Activated CD4-positive, alpha-beta T cell treated with anti-CD3 and anti-CD28 coated beads, Interleukin-2, amount 50 U/mL, for 1 hour (primary cell): ENCODE data around the gene PROX1.
"Not testable (repeated sequence)": the region's sequence is repeated elsewhere in the genome, so short reads cannot be mapped to it uniquely, and the experiment has no call there.

Source experiments
- DNase-seq: peaks from one replicate; pipeline ENCODE4 v3.0.0-alpha.2; 2020

The PROX1 gene

GRCh38 chr1:214074477-214074876 is 86.7 kb downstream of the PROX1 start:
- no peak for DNase-seq

DNA sequence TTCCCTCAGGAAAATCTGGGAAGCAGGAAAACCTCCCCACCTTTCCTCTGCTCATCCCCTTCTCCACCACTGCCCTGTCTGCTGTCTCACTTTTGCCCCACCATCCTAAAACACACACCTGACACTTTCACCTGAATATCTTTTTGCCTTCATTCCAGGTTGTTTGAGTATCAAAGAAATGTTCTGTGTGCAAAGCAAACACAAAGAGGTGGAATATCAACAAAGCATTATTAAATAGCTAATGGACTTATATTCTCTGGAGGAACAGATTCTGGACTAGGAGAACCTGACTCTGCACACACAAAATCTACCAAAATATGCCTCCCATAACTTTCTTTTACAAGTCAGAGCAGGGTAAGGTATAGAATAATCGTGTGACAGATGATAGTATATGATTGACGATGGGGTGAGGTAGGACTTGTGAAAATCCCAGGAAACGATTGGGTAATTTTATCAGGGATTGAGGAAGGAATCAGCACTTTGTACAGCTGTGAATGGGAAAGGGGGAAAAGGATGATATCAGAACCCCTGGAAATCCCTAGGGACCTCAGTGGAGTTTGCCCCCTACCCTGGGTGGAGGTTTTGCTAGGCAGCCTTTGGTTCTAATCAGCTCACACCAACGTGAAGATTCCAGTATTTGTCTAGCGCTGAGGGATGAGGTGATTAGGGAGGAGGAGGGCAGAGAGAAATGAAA is 87.7 kb downstream of the PROX1 start:
- no peak for DNase-seq

GRCh38 chr1:214075999-214076707 is 88.4 kb downstream of the PROX1 start:
- no peak for DNase-seq

DNA sequence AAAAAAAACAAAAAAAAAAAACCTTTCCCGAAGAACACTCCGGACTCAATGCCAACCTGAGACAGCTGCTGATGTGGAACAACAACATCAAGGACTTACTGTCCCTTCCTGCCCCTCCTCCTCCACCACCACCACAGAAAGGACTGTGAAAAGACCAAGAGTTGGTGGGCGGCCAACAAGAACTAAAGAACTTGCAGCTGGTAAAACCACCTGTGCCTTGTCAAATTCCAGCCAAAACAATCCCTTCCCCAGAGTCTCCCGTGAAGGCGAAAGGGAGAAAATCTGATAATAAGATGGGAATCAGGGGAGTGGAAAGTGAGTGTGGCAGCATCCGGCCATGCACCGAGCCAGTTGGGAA is 88.9 kb downstream of the PROX1 start:
- DNase-seq = no peak

DNA sequence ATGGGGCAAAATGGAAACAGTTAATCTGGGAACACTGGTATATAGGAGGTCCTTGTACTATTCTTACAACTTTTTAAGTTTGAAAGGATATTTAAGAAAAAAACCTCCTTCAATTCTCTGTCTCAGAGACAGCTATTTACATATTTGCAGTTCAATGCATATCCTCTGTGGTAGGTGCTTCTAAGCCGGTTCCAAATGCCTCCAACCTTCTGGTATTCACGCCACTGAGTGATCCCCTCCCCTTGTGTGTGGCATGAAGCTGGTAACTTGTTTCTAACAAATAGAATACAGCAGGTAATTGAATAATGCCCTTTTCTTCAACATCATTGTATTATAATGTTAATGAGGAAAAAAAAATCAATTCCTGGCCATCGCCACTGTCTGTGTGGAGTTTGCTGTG is 91.2 kb downstream of the PROX1 start:
- no peak for DNase-seq

DNA sequence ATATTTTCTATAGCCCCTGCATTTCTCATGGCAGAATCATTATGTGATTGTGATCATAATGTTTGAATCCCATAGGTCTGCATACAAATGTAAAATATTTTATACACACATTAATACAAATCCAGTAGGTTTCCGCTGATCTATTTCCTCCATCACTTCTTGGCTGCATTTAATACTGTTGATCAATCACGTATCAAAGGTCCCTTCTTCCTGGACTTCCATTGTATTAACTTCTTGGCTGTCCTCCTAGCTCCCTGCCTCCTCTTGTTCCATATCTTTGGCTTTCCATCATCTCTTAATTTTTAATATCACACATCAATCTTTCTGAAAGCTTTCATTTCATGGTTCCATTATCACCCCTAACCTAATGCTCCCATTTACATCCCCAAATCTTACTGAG is 97.6 kb downstream of the PROX1 start:
- no peak for DNase-seq

- DNase-seq = no peak
These were observed 99.2 kb downstream of the PROX1 start for GRCh38 chr1:214086945-214087344.

GRCh38 chr1:214089003-214089402 is 101.2 kb downstream of the PROX1 start:
- DNase-seq = not testable (repeated sequence)
